Activated CD4-positive, alpha-beta T cell treated with anti-CD3 and anti-CD28 coated beads, Interleukin-2, amount 10 ng/mL, durations not matched to agents 24 days and 14 days (primary cell): Measurements from ENCODE around the gene KCNC1. TPM values are rescaled to one million over a fixed set of nuclear protein-coding genes. Genes with fewer than 3 reads are reported as not detected.

Source experiments
- DNase-seq: peaks from one replicate; pipeline ENCODE4 v3.0.0; 2022
- H3K27ac Mint-ChIP-seq: one replicate; pipeline ENCODE4 v1.8.0; 2022; ENCODE audit warnings: mild to moderate bottlenecking, mixed read lengths
- H3K27me3 Mint-ChIP-seq: one replicate; pipeline ENCODE4 v1.8.0; 2022; ENCODE audit warnings: mixed read lengths
- H3K36me3 Mint-ChIP-seq: one replicate; pipeline ENCODE4 v1.8.0; 2022; ENCODE audit warnings: low read depth, mild to moderate bottlenecking, mixed read lengths
- H3K4me1 Mint-ChIP-seq: one replicate; pipeline ENCODE4 v1.8.0; 2021; ENCODE audit warnings: mixed read lengths
- H3K4me3 Mint-ChIP-seq: one replicate; pipeline ENCODE4 v1.8.0; 2022; ENCODE audit warnings: mild to moderate bottlenecking, moderate library complexity, mixed read lengths
- H3K9me3 Mint-ChIP-seq: one replicate; pipeline ENCODE4 v1.8.0; 2021; ENCODE audit warnings: mixed read lengths
- intact Hi-C: fragments of 100-400 bp; cut with micrococcal nuclease; formaldehyde crosslinking; loops from one replicate; pipeline ENCODE4 v1.15.1; 2023
- total RNA-seq: library from RNA; stranded (reverse); gene quantifications from 2 replicates; pipeline ENCODE4 v1.2.3, GENCODE V29; 2022

KCNC1 gene
- total RNA-seq, 1 donor from 2014 or later, result not detected

DNA sequence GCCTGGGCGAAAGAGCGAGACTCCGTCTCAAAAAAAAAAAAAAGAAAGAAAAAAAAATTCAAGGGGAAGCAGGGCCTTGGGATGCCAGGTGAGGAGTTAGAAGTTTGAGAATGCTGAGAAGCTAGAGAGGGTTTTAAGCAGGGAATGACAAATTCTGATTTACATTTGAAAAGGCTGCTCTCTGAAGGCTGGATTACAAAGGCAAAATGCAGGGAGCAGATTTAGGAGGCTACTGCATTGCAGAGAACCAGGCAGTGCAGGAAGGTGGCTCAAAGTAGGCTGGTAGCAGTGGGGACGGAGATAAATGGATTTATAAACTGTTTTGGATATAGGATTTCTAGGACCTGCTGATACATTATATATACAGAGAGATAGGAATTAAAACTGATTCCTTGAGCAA lies 66.6 kb downstream of the KCNC1 start:
- H3K4me1 Mint-ChIP-seq, result no peaks in the 10 kb centered on the region
- H3K4me3 Mint-ChIP-seq, result no peak overlapping the region
- H3K9me3 Mint-ChIP-seq, result no peaks in the 10 kb centered on the region
- H3K36me3 Mint-ChIP-seq, result no peaks in the 10 kb centered on the region
- no peaks in the 10 kb centered on the region for H3K27me3 Mint-ChIP-seq
- intact Hi-C loops, result no loop called here
- H3K27ac Mint-ChIP-seq, result no peak overlapping the region
- DNase-seq, result no peak

- H3K4me3 Mint-ChIP-seq, result no peak overlapping the region
- H3K4me1 Mint-ChIP-seq, result no peaks in the 10 kb centered on the region
- intact Hi-C loops, result no loop called here
- no peak overlapping the region for H3K27ac Mint-ChIP-seq
- no peaks in the 10 kb centered on the region for H3K36me3 Mint-ChIP-seq
- H3K9me3 Mint-ChIP-seq, result no peaks in the 10 kb centered on the region
- no peaks in the 10 kb centered on the region for H3K27me3 Mint-ChIP-seq
- DNase-seq, result no peak
These were observed 67.9 kb downstream of the KCNC1 start for GRCh38 chr11:17802491-17802890.

- Mint-ChIP-seq H3K27me3 (no peaks in the 10 kb centered on the region), H3K36me3 (no peaks in the 10 kb centered on the region), H3K4me3 (no peak overlapping the region), H3K27ac (no peak overlapping the region), H3K4me1 (no peaks in the 10 kb centered on the region), H3K9me3 (no peaks in the 10 kb centered on the region)
- no peak for DNase-seq
- intact Hi-C loops, result no loop called here
These were observed 69.3 kb downstream of the KCNC1 start for GRCh38 chr11:17803754-17804334.

GRCh38 chr11:17805043-17805442 lies 70.5 kb downstream of the KCNC1 start:
- Mint-ChIP-seq H3K27me3 (no peaks in the 10 kb centered on the region), H3K4me3 (no peak overlapping the region), H3K9me3 (no peaks in the 10 kb centered on the region), H3K27ac (no peak overlapping the region), H3K36me3 (no peaks in the 10 kb centered on the region), H3K4me1 (no peaks in the 10 kb centered on the region)
- no peak for DNase-seq
- intact Hi-C loops, result no loop called here

DNA sequence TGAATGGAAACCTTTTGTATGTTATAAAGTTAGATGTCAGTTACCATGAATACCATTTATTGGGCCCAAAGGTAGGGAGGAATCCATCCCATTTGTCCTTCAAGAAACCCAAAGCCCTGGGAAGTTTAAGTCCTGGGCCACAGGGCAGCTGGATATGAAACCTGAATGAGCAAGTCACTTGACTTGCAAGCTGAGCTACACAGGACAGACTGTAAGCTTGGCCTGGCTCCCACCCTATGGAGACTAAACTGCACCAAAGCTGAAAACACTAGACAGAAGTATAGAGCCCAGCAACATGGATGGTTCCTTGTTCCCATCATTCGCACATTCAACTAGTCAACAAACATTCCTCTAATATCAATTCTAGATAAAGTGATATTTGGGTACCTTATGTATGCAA lies 71.3 kb downstream of the KCNC1 start:
- no peaks in the 10 kb centered on the region for H3K4me1 Mint-ChIP-seq
- H3K27me3 Mint-ChIP-seq, result no peaks in the 10 kb centered on the region
- H3K4me3 Mint-ChIP-seq, result no peak overlapping the region
- intact Hi-C loops, result no loop called here
- no peak overlapping the region for H3K27ac Mint-ChIP-seq
- DNase-seq, result no peak
- H3K9me3 Mint-ChIP-seq, result no peaks in the 10 kb centered on the region
- no peaks in the 10 kb centered on the region for H3K36me3 Mint-ChIP-seq

- no peaks in the 10 kb centered on the region for H3K4me1 Mint-ChIP-seq
- no peaks in the 10 kb centered on the region for H3K9me3 Mint-ChIP-seq
- no peak overlapping the region for H3K4me3 Mint-ChIP-seq
- H3K27me3 Mint-ChIP-seq, result no peaks in the 10 kb centered on the region
- intact Hi-C loops, result no loop called here
- no peak overlapping the region for H3K27ac Mint-ChIP-seq
- no peak for DNase-seq
- H3K36me3 Mint-ChIP-seq, result no peaks in the 10 kb centered on the region
These were observed 72.5 kb downstream of the KCNC1 start for GRCh38 chr11:17807034-17807433.

GRCh38 chr11:17810041-17810440 lies 75.5 kb downstream of the KCNC1 start:
- no peaks in the 10 kb centered on the region for H3K4me1 Mint-ChIP-seq
- H3K27me3 Mint-ChIP-seq, result no peaks in the 10 kb centered on the region
- DNase-seq, result no peak
- intact Hi-C loops, result no loop called here
- no peaks in the 10 kb centered on the region for H3K36me3 Mint-ChIP-seq
- no peak overlapping the region for H3K4me3 Mint-ChIP-seq
- H3K27ac Mint-ChIP-seq, result no peak overlapping the region
- no peaks in the 10 kb centered on the region for H3K9me3 Mint-ChIP-seq

- H3K36me3 Mint-ChIP-seq, result no peaks in the 10 kb centered on the region
- no peak overlapping the region for H3K4me3 Mint-ChIP-seq
- H3K27ac Mint-ChIP-seq, result no peak overlapping the region
- H3K4me1 Mint-ChIP-seq, result no peaks in the 10 kb centered on the region
- H3K27me3 Mint-ChIP-seq, result no peaks in the 10 kb centered on the region
- no peak for DNase-seq
- H3K9me3 Mint-ChIP-seq, result no peaks in the 10 kb centered on the region
- intact Hi-C loops, result no loop called here
These were observed 76.2 kb downstream of the KCNC1 start for GRCh38 chr11:17810746-17811145.

DNA sequence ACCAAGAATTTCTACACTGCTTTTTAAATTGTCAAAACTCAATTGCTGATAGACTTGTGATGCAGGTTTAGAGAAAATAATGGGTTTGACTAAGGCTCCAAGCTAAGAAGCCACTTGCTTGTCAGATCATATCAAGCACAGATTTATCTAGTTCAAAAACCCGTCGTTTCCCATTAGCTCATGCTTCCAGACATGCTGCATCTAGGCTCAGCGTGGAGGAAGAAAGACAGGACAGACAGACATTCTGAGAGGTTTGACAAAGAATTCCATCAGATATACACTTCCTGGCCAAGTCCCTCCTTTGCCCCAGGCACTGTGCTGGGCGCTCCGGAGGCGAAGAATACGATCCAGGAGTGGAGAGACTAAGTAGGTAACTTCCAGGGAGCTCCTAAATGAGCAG lies 76.8 kb downstream of the KCNC1 start:
- H3K27me3 Mint-ChIP-seq, result no peaks in the 10 kb centered on the region
- intact Hi-C loops, result no loop called here
- no peak overlapping the region for H3K4me3 Mint-ChIP-seq
- no peaks in the 10 kb centered on the region for H3K4me1 Mint-ChIP-seq
- no peaks in the 10 kb centered on the region for H3K9me3 Mint-ChIP-seq
- DNase-seq, result no peak
- H3K27ac Mint-ChIP-seq, result no peak overlapping the region
- H3K36me3 Mint-ChIP-seq, result no peaks in the 10 kb centered on the region

DNA sequence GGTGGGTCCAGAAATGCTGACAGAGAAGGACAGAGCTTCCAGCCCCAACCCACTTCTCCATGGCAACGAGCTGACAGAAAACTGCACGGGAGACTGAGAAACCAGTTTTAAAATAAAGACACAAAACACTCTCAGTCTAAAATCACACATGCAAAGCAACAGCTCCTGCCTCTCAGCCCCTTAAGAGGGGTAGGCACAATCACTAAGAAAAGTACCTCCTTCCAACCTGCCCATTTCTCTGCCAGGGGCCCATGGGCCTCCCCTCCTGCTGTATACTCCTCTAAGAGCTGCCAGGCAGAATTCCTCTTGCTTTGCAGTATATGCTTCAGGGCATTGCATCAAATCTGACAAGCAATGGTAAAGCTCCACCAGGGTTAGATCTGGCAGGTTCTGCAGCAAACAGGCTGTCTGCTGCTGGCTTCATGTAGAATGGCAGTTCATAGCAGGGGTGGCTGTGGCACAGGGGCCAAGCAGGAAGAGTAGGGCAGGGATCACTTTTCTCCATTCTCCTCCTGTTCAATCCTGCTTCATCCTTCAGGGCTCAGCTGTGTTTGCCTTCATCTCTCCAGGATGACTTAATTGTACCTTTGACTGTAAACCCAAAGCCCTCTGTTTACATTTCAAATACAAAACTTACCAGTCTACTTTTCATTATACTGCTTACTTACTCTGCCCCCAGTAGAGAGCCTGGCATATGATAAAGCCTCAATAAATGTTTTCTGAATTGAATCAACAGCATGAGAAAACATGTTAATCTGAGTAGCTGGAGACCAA lies 77.7 kb downstream of the KCNC1 start:
- Mint-ChIP-seq H3K36me3 (no peaks in the 10 kb centered on the region), H3K4me3 (no peak overlapping the region), H3K27ac (no peak overlapping the region), H3K9me3 (no peaks in the 10 kb centered on the region), H3K4me1 (no peaks in the 10 kb centered on the region), H3K27me3 (no peaks in the 10 kb centered on the region)
- no peak for DNase-seq
- intact Hi-C loops, result no loop called here

DNA sequence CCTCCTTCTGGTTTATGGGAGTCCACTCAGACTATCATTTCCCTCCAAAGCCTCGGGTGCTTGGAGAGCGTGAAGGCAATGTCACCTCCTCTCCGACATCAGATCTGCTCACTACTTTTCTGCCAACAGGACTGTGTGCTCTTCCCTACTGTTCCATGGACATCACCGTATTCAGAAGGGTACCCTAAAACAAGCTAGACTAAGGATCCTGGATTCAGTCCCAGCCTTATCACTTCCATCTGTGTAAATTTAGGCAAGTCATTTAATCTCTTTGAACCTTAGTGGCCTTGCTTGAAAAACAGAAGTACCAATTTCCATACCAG lies 78.2 kb downstream of the KCNC1 start:
- no peaks in the 10 kb centered on the region for H3K36me3 Mint-ChIP-seq
- no peaks in the 10 kb centered on the region for H3K4me1 Mint-ChIP-seq
- H3K9me3 Mint-ChIP-seq, result no peaks in the 10 kb centered on the region
- H3K4me3 Mint-ChIP-seq, result no peak overlapping the region
- no peak for DNase-seq
- intact Hi-C loops, result no loop called here
- H3K27ac Mint-ChIP-seq, result no peak overlapping the region
- H3K27me3 Mint-ChIP-seq, result no peaks in the 10 kb centered on the region

DNA sequence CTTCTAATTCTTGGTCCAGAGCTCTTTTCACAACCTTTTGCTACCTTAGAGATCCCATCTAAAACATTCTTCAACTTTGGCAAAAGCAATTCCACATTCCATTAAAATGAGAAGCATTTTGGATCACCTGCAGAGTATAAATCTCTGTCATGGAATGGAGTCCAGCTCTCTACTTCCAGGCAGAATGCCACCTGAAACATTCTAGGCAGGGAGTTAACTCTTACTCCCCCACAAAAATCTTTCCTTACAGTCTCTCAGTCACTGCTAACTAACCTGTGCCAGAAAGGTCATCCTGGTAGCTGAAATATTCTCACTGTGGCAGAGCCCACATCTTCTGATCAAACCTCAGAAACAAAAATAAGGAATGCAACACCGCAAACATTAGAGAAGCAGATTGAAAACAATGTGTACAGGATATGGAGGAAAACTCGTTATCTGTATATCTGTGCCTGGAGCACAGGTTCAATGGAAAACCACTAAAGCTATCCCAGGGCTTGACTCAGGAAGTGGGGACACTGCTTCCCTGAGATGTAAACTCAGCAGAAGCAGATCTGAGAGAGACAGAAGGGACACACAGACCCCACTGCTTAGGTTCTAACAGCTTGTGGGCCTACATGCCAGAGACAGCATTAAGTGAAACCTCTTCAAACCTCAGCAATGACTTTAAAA lies 78.9 kb downstream of the KCNC1 start:
- H3K9me3 Mint-ChIP-seq, result no peaks in the 10 kb centered on the region
- H3K27me3 Mint-ChIP-seq, result no peaks in the 10 kb centered on the region
- no peak overlapping the region for H3K27ac Mint-ChIP-seq
- no peaks in the 10 kb centered on the region for H3K36me3 Mint-ChIP-seq
- no peaks in the 10 kb centered on the region for H3K4me1 Mint-ChIP-seq
- H3K4me3 Mint-ChIP-seq, result no peak overlapping the region
- no peak for DNase-seq
- intact Hi-C loops, result no loop called here

GRCh38 chr11:17814546-17814945 lies 80.0 kb downstream of the KCNC1 start:
- no peak for DNase-seq
- Mint-ChIP-seq H3K9me3 (no peaks in the 10 kb centered on the region), H3K27ac (no peak overlapping the region), H3K27me3 (no peaks in the 10 kb centered on the region), H3K4me3 (no peak overlapping the region), H3K36me3 (no peaks in the 10 kb centered on the region), H3K4me1 (no peaks in the 10 kb centered on the region)
- intact Hi-C loops, result no loop called here

DNA sequence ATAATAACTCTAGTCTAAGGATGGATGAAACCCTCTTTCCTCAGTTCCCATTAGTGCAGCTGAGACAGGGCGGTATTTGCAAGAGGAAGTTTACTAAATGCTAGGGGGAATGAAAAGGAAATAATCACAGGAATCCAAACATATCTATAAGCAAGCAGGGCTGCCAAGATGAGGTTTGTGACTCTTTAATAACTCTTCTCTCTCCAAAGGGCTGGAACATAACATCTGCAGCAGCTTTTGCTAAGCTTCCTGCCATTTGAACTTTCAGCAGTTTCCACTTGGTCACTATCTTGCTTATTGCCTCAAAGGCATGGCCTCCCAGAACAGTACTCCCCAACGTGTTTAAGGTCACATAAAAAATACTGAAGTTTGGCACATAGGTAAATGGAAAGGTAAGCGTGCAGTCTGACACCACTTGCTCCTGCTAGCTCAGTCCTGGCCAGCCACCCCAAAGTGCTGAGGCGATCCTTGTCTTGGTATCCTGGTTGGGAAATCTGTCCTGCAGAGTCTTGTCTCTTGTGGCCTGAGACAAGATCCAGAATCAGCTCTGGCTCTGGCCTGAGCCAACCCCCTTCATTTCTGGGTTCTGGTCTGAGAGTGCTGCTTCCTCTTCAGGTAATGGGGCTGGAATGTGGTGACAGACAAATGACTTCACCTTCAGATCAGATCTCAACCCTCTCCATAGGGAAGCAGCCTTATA lies 81.8 kb downstream of the KCNC1 start:
- H3K4me3 Mint-ChIP-seq, result no peak overlapping the region
- no peak overlapping the region for H3K27ac Mint-ChIP-seq
- DNase-seq, result no peak
- no peaks in the 10 kb centered on the region for H3K36me3 Mint-ChIP-seq
- intact Hi-C loops, result no loop called here
- H3K9me3 Mint-ChIP-seq, result no peaks in the 10 kb centered on the region
- no peaks in the 10 kb centered on the region for H3K4me1 Mint-ChIP-seq
- H3K27me3 Mint-ChIP-seq, result no peaks in the 10 kb centered on the region
